ENCODE measurements around the gene SCNN1G.

SCNN1G gene

GRCh38 chr16:23214796-23215195 lies 32.3 kb downstream of the SCNN1G start:
- H3K4me3 ChIP-seq (ENCODE audit: low read depth, low read length): no peak overlapping the region
- TF ChIP-seq, protein P1, sequence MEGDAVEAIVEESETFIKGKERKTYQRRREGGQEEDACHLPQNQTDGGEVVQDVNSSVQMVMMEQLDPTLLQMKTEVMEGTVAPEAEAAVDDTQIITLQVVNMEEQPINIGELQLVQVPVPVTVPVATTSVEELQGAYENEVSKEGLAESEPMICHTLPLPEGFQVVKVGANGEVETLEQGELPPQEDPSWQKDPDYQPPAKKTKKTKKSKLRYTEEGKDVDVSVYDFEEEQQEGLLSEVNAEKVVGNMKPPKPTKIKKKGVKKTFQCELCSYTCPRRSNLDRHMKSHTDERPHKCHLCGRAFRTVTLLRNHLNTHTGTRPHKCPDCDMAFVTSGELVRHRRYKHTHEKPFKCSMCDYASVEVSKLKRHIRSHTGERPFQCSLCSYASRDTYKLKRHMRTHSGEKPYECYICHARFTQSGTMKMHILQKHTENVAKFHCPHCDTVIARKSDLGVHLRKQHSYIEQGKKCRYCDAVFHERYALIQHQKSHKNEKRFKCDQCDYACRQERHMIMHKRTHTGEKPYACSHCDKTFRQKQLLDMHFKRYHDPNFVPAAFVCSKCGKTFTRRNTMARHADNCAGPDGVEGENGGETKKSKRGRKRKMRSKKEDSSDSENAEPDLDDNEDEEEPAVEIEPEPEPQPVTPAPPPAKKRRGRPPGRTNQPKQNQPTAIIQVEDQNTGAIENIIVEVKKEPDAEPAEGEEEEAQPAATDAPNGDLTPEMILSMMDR (IDR thresholded peaks at IDR 0.05; ENCODE audit: borderline replicate concordance, insufficient read depth, low read depth, low read length): no peak

DNA sequence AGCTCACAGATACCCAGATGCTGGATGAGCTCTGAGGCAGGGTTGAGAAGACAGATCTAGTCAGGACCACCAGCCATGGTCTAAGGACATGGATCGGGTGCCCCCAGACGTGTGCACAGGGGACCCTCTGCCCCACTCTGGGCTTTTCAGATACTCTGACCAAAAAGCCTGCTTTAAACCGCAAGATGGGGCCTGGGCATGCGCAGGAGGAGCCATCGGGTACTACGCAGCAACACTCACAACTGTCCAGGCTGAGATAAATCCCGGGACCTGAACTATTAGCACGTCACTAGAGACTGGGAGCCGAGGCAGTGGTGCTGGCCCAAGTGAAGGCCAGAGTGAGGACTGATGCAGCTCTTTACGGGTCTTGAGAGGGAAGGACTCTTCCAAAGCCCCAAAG lies 32.9 kb downstream of the SCNN1G start:
- TF ChIP-seq, protein P1 (IDR thresholded peaks at IDR 0.05; ENCODE audit: borderline replicate concordance, insufficient read depth, low read depth, low read length): no peak
- no peak overlapping the region for H3K4me3 ChIP-seq (ENCODE audit: low read depth, low read length)

GRCh38 chr16:23216658-23217246 lies 34.2 kb downstream of the SCNN1G start:
- TF ChIP-seq, protein P1 (IDR thresholded peaks at IDR 0.05; ENCODE audit: borderline replicate concordance, insufficient read depth, low read depth, low read length): no peak
- no peak overlapping the region for H3K4me3 ChIP-seq (ENCODE audit: low read depth, low read length)

GRCh38 chr16:23217646-23218045 lies 35.1 kb downstream of the SCNN1G start:
- no peak overlapping the region for H3K4me3 ChIP-seq (ENCODE audit: low read depth, low read length)
- TF ChIP-seq, protein P1 (IDR thresholded peaks at IDR 0.05; ENCODE audit: borderline replicate concordance, insufficient read depth, low read depth, low read length): no peak

- TF ChIP-seq, protein P1 (IDR thresholded peaks at IDR 0.05; ENCODE audit: borderline replicate concordance, insufficient read depth, low read depth, low read length): no peak
- no peak overlapping the region for H3K4me3 ChIP-seq (ENCODE audit: low read depth, low read length)
These were observed 40.4 kb downstream of the SCNN1G start for GRCh38 chr16:23222929-23223328.

GRCh38 chr16:23223368-23223767 lies 40.8 kb downstream of the SCNN1G start:
- TF ChIP-seq, protein P1 (IDR thresholded peaks at IDR 0.05; ENCODE audit: borderline replicate concordance, insufficient read depth, low read depth, low read length): no peak
- H3K4me3 ChIP-seq (ENCODE audit: low read depth, low read length): no peak overlapping the region

DNA sequence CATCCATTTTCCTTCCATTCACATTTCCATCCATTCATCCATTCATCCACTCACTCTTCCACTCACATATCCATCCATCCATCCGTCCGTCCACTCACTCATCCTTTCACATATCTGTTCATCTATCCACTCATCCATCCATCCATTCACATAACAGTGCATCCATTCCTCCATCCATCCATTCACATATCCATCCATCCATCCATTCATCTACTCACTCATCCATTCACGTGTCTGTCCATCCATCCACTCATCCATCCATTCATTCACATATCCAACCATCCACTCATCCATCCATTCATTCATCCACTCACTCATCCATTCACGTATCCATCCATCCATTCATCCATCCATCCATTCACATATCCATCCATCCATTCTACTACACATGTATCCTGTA lies 42.6 kb downstream of the SCNN1G start:
- TF ChIP-seq, protein P1 (IDR thresholded peaks at IDR 0.05; ENCODE audit: borderline replicate concordance, insufficient read depth, low read depth, low read length): no peak
- H3K4me3 ChIP-seq (ENCODE audit: low read depth, low read length): no peak overlapping the region

Data from GM12875 (cell line).